Thyroid gland (tissue), 4 donors: ENCODE results near the gene CXCR1. TPM values are rescaled to one million over a fixed set of nuclear protein-coding genes. Genes with fewer than 3 reads are reported as not detected.

Experiments
- DNase-seq, 2 donors: peaks; one replicate each; pipeline ENCODE4 v3.0.0-alpha.2; 2019
- H3K27ac ChIP-seq, 3 donors: fragments of 200-600 bp; sonication (generic); 1 replicate in 2 of 3; 2 replicates in 1 of 3; pipeline ENCODE4 v1.5.1; 2016 to 2019; ENCODE audit warnings: mild to moderate bottlenecking in 1 of 3, moderate library complexity in 1 of 3
- H3K27me3 ChIP-seq: fragments of 200-600 bp; sonication (generic); one replicate; pipeline ENCODE4 v1.5.1; 2019
- H3K36me3 ChIP-seq, 2 donors: fragments of 200-600 bp; sonication (generic); one replicate each; pipeline ENCODE4 v1.5.1; 2016 to 2019
- H3K4me1 ChIP-seq, 2 donors: fragments of 200-600 bp; sonication (generic); one replicate each; pipeline ENCODE4 v1.5.1; 2017 to 2019
- H3K4me3 ChIP-seq, 3 donors: fragments of 200-600 bp; sonication (generic); replicated peaks in 1 of 3; 1 replicate in 2 of 3; 2 replicates in 1 of 3; pipeline ENCODE4 v1.5.1; 2016; ENCODE audit warnings: mild to moderate bottlenecking in 1 of 3
- H3K9me3 ChIP-seq: fragments of 200-600 bp; sonication (generic); one replicate; pipeline ENCODE4 v1.5.1; 2017
- POLR2A ChIP-seq, 2 donors: fragments of 450-650 bp; IDR thresholded peaks; one replicate each; pipeline ENCODE4 v1.6.1; 2017; ENCODE audit warnings: antibody characterized with exemption in 2 of 2, mild to moderate bottlenecking in 2 of 2, moderate library complexity in 1 of 2
- WGBS, 2 donors: methylation state at CpG; one replicate each; pipeline ENCODE4 v1.1.5; 2017; 5-methylcytosine and 5-hydroxymethylcytosine counted together
- intact Hi-C: fragments of 100-400 bp; cut with DNase I; formaldehyde crosslinking; loops from one replicate; pipeline ENCODE4 v1.15.1; 2023
- total RNA-seq, 4 donors: library from RNA; depleted of rRNA; stranded (reverse); fragments of >200 nt; gene quantifications; one replicate each; pipeline ENCODE4 v1.2.3, GENCODE V29; 2016
- TF ChIP-seq, protein P1 (sequence below), 6 experiments: fragments of 200-600 bp in 3 of 6; fragments of 450-650 bp in 3 of 6; sonication (generic) in 3 of 6; IDR thresholded peaks; one replicate each; pipeline ENCODE4 v1.5.1; 2016 to 2019; ENCODE audit warnings: antibody characterized with exemption in 6 of 6, mild to moderate bottlenecking in 2 of 6, inconsistent platforms in 1 of 6, moderate library complexity in 1 of 6

CXCR1 gene
- total RNA-seq, 4 donors from 2014 or later, result 0.13 to 0.50 (median 0.29) TPM; not detected in 1

- DNase-seq, result no peak
- intact Hi-C loops, result no loop called here
Measured at GRCh38 chr2:218168016-218168415, 1.3 kb upstream of the CXCR1 start.

GRCh38 chr2:218162814-218163213 is 3.9 kb downstream of the CXCR1 start:
- intact Hi-C loops, result no loop called here
- H3K9me3 ChIP-seq, result no peaks in the 10 kb centered on the region
- no peaks in the 10 kb centered on the region for H3K4me1 ChIP-seq
- WGBS, 2 donors, result 79 to 89% methylated on average over 1 of the region's 1 CpG
- H3K27me3 ChIP-seq, result no peaks in the 10 kb centered on the region
- TF ChIP-seq, protein P1, sequence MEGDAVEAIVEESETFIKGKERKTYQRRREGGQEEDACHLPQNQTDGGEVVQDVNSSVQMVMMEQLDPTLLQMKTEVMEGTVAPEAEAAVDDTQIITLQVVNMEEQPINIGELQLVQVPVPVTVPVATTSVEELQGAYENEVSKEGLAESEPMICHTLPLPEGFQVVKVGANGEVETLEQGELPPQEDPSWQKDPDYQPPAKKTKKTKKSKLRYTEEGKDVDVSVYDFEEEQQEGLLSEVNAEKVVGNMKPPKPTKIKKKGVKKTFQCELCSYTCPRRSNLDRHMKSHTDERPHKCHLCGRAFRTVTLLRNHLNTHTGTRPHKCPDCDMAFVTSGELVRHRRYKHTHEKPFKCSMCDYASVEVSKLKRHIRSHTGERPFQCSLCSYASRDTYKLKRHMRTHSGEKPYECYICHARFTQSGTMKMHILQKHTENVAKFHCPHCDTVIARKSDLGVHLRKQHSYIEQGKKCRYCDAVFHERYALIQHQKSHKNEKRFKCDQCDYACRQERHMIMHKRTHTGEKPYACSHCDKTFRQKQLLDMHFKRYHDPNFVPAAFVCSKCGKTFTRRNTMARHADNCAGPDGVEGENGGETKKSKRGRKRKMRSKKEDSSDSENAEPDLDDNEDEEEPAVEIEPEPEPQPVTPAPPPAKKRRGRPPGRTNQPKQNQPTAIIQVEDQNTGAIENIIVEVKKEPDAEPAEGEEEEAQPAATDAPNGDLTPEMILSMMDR (IDR thresholded peaks at IDR 0.05), result no peak
- TF ChIP-seq POLR2A (IDR thresholded peaks at IDR 0.05), result no peak
- H3K27ac ChIP-seq, result no peak overlapping the region
- H3K36me3 ChIP-seq, result no peaks in the 10 kb centered on the region
- H3K4me3 ChIP-seq, result no peak overlapping the region
- no peak for DNase-seq

More at GRCh38 chr2:218168016-218168415, 1.3 kb upstream of the CXCR1 start:
- TF ChIP-seq POLR2A (IDR thresholded peaks at IDR 0.05), result no peak
- TF ChIP-seq, protein P1 (IDR thresholded peaks at IDR 0.05), result no peak
- Histone ChIP-seq H3K36me3 (no peaks in the 10 kb centered on the region), H3K4me3 (no peak overlapping the region), H3K9me3 (no peaks in the 10 kb centered on the region), H3K27me3 (no peaks in the 10 kb centered on the region), H3K4me1 (no peaks in the 10 kb centered on the region), H3K27ac (no peak overlapping the region)
- WGBS, 2 donors, result 69 to 84% methylated on average over 1 of the region's 1 CpG

DNA sequence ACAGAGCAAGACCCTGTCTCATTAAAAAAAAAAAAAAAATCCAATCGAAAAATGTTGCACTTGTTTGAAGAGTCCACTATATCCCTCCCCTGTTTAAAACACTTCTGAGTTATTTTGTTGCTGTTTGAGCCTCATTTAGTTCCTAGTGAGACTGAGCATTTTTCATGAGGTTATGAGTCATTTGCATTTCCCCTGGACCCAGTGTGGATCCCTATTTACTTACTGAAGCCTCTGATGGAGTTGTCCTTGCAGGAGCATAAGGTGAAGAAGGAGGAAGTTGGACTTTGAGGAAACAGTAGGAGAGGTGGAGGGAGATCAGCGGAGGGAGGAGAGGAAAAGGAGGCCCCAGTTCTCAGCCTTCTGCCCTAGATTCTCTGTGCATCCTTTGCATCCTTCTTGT is 5.1 kb downstream of the CXCR1 start:
- intact Hi-C loops, result no loop called here
- Histone ChIP-seq H3K27me3 (no peaks in the 10 kb centered on the region), H3K27ac (no peak overlapping the region), H3K36me3 (no peaks in the 10 kb centered on the region), H3K4me1 (no peaks in the 10 kb centered on the region), H3K9me3 (no peaks in the 10 kb centered on the region), H3K4me3 (no peak overlapping the region)
- no peak for DNase-seq
- 63 to 69% methylated on average over 2 of the region's 2 CpGs for WGBS, 2 donors
- TF ChIP-seq, protein P1 (IDR thresholded peaks at IDR 0.05), result no peak
- TF ChIP-seq POLR2A (IDR thresholded peaks at IDR 0.05), result no peak

DNA sequence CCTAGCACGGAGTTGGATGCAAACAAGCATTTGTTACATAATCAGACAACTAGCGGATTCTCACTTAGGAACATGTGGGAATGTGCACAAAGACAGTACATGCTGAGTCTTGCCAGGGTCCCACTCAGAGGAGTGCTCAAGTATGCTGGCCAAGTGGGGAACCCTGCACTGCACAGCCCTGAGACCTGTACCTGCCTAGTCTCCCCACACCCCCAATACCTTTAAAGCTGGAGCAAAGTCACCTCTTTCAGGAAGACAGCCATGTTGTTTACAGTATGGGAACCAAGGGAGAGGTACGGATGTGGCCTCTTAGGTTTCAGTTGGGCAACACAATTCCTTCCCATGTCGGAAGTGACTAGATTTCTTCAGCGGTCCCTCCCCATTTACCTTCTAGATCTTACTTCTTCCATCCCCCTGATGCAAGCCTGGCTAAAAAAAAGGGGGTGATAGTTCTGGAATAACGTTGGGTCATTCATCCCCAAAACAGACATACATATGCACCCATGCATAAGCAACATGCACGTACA is 10.7 kb downstream of the CXCR1 start:
- H3K27me3 ChIP-seq, result no peaks in the 10 kb centered on the region
- H3K4me3 ChIP-seq, result no peak overlapping the region
- intact Hi-C loops, result no loop called here
- TF ChIP-seq, protein P1 (IDR thresholded peaks at IDR 0.05), result no peak
- TF ChIP-seq POLR2A (IDR thresholded peaks at IDR 0.05), result no peak
- no peaks in the 10 kb centered on the region for H3K9me3 ChIP-seq
- H3K27ac ChIP-seq, result no peak overlapping the region
- H3K36me3 ChIP-seq, result no peaks in the 10 kb centered on the region
- WGBS, 2 donors, result 87 to 92% methylated on average over 7 of the region's 7 CpGs
- no peaks in the 10 kb centered on the region for H3K4me1 ChIP-seq
- no peak for DNase-seq

- no peaks in the 10 kb centered on the region for H3K4me1 ChIP-seq
- 33 to 79% methylated on average over 1 of the region's 1 CpG for WGBS, 2 donors
- H3K27ac ChIP-seq, result no peak overlapping the region
- TF ChIP-seq, protein P1 (IDR thresholded peaks at IDR 0.05), result no peak
- TF ChIP-seq POLR2A (IDR thresholded peaks at IDR 0.05), result no peak
- H3K9me3 ChIP-seq, result no peaks in the 10 kb centered on the region
- no peaks in the 10 kb centered on the region for H3K27me3 ChIP-seq
- DNase-seq, result peak in 1 of 2 donors; percentile 3
- no peaks in the 10 kb centered on the region for H3K36me3 ChIP-seq
- intact Hi-C loops, result no loop called here
- no peak overlapping the region for H3K4me3 ChIP-seq
Measured at GRCh38 chr2:218152777-218153176, 14.0 kb downstream of the CXCR1 start.
